ENCODE measurements around the gene GABRR2.

GABRR2 gene

GRCh38 chr6:89324304-89324703, 9.2 kb upstream of the GABRR2 start:
- no peak for DNase-seq (ENCODE audit: low spot score)
- no peak overlapping the region for H3K27ac ChIP-seq
- TF ChIP-seq CTCF (IDR thresholded peaks at IDR 0.05) = no peak
- no peak overlapping the region for H3K4me3 ChIP-seq

GRCh38 chr6:89323511-89323971, 8.4 kb upstream of the GABRR2 start:
- H3K27ac ChIP-seq = no peak overlapping the region
- TF ChIP-seq CTCF (IDR thresholded peaks at IDR 0.05) = no peak
- H3K4me3 ChIP-seq = no peak overlapping the region
- no peak for DNase-seq (ENCODE audit: low spot score)

- no peak for DNase-seq (ENCODE audit: low spot score)
- TF ChIP-seq CTCF (IDR thresholded peaks at IDR 0.05) = no peak
- Histone ChIP-seq H3K27ac (no peak overlapping the region), H3K4me3 (no peak overlapping the region)
These were observed 6.3 kb upstream of the GABRR2 start for GRCh38 chr6:89321131-89321970.

GRCh38 chr6:89320012-89320559, 5.0 kb upstream of the GABRR2 start:
- no peak overlapping the region for H3K27ac ChIP-seq
- no peak for TF ChIP-seq CTCF (IDR thresholded peaks at IDR 0.05)
- DNase-seq (ENCODE audit: low spot score) = no peak
- H3K4me3 ChIP-seq = no peak overlapping the region

- no peak for TF ChIP-seq CTCF (IDR thresholded peaks at IDR 0.05)
- H3K27ac ChIP-seq = no peak overlapping the region
- no peak overlapping the region for H3K4me3 ChIP-seq
- no peak for DNase-seq (ENCODE audit: low spot score)
These were observed 2.0 kb upstream of the GABRR2 start for GRCh38 chr6:89317067-89317466.

- Histone ChIP-seq H3K4me3 (no peak overlapping the region), H3K27ac (no peak overlapping the region)
These were observed 407 bp downstream of the GABRR2 start for GRCh38 chr6:89314692-89315091.

More at GRCh38 chr6:89314692-89315091, 407 bp downstream of the GABRR2 start:
- TF ChIP-seq CTCF (IDR thresholded peaks at IDR 0.05) = no peak
- DNase-seq (ENCODE audit: low spot score) = no peak
